IMR-90 (cell line): Measurements from ENCODE around the gene TNNI2. TPM values are rescaled to one million over a fixed set of nuclear protein-coding genes. Genes with fewer than 3 reads are reported as not detected.
A peak's percentile ranks its signal among the peaks of the same experiment; 100 is the strongest.

Experiments used
- ATAC-seq: fragments of 200-7000 bp; cut with Tn5 transposase; 2 replicates; pipeline ENCODE4 v1.9.1; 2020; ENCODE audit warnings: low read depth, mild to moderate bottlenecking, moderate library complexity
- BruUV-seq: library from RNA; stranded (reverse); fragments of 400-500 nt; replicated peaks from 2 replicates; lab custom pipeline; 2021; lab: Mats Ljungman, UMichigan
- CTCF ChIA-PET: fragments of 300-600 bp; formaldehyde crosslinking; extraction: SDS; loops from one replicate; lab custom pipeline; 2021; ENCODE audit warnings: antibody characterized with exemption; lab: Yijun Ruan, JAX
- POLR2A ChIA-PET: fragments of 300-600 bp; sonication (Branson Sonifier 250); formaldehyde crosslinking; loops from one replicate; lab custom pipeline; 2022; ENCODE audit warnings: antibody characterized with exemption; ENCODE audit not compliant: unreplicated experiment; lab: Charles Lee
- DNase-seq: peaks from one replicate; pipeline ENCODE4 v3.0.0; 2013
- H2AFZ ChIP-seq: replicated peaks from 2 replicates; pipeline ENCODE3; 2013; ENCODE audit warnings: low read length, mild to moderate bottlenecking; ENCODE audit not compliant: poor library complexity
- H2AK5ac ChIP-seq: 2 replicates; pipeline ENCODE4 v1.6.1; 2013; ENCODE audit warnings: low read depth, low read length, inconsistent platforms
- H2AK9ac ChIP-seq: replicated peaks from 2 replicates; pipeline ENCODE3; 2013; ENCODE audit warnings: mild to moderate bottlenecking, low read depth, low read length, moderate library complexity; ENCODE audit not compliant: poor library complexity
- H2BK120ac ChIP-seq: 2 replicates; pipeline ENCODE4 v1.6.1; 2013; ENCODE audit warnings: low read depth, low read length, inconsistent platforms
- H2BK15ac ChIP-seq: 3 replicates; pipeline ENCODE4 v1.6.1; 2013; ENCODE audit warnings: low read depth, low read length, inconsistent platforms
- H2BK20ac ChIP-seq: 2 replicates; pipeline ENCODE4 v1.6.1; 2013; ENCODE audit warnings: low read depth, mild to moderate bottlenecking, inconsistent platforms, low read length, moderate library complexity
- H2BK5ac ChIP-seq: 2 replicates; pipeline ENCODE4 v1.6.1; 2013; ENCODE audit warnings: mild to moderate bottlenecking, low read depth, low read length, inconsistent platforms; ENCODE audit not compliant: poor library complexity, severe bottlenecking
- H3K14ac ChIP-seq: replicated peaks from 2 replicates; pipeline ENCODE4 v1.6.1; 2013; ENCODE audit warnings: low read depth, low read length, inconsistent platforms
- H3K18ac ChIP-seq: 2 replicates; pipeline ENCODE4 v1.6.1; 2013; ENCODE audit warnings: low read depth, low read length, control low read depth
- H3K23ac ChIP-seq: 2 replicates; pipeline ENCODE4 v1.6.1; 2013; ENCODE audit warnings: low read depth, low read length, inconsistent platforms
- H3K27ac ChIP-seq: 2 replicates; pipeline ENCODE4 v1.5.1; 2013; ENCODE audit warnings: mild to moderate bottlenecking, control low read depth, low read length; ENCODE audit not compliant: insufficient read depth
- H3K27me3 ChIP-seq: 2 replicates; pipeline ENCODE4 v1.6.1; 2013; ENCODE audit warnings: low read length; ENCODE audit not compliant: control insufficient read depth, insufficient read depth
- H3K36me3 ChIP-seq: 2 replicates; pipeline ENCODE4 v1.6.1; 2013; ENCODE audit warnings: low read length, mixed read lengths; ENCODE audit not compliant: control insufficient read depth, insufficient read depth
- H3K4ac ChIP-seq: 2 replicates; pipeline ENCODE4 v1.6.1; 2013; ENCODE audit warnings: low read depth, low read length, inconsistent platforms
- H3K4me1 ChIP-seq: 2 replicates; pipeline ENCODE4 v1.6.1; 2013; ENCODE audit warnings: low read length, mixed read lengths; ENCODE audit not compliant: control insufficient read depth, insufficient read depth
- H3K4me2 ChIP-seq: 2 replicates; pipeline ENCODE4 v1.6.1; 2013; ENCODE audit warnings: low read depth, mild to moderate bottlenecking, control low read depth, low read length, moderate library complexity
- H3K4me3 ChIP-seq: 2 replicates; pipeline ENCODE4 v1.5.1; 2013; ENCODE audit warnings: low read depth, mild to moderate bottlenecking, control low read depth, low read length, moderate library complexity; ENCODE audit not compliant: insufficient read depth
- H3K56ac ChIP-seq: 2 replicates; pipeline ENCODE4 v1.6.1; 2013; ENCODE audit warnings: low read length, inconsistent platforms; ENCODE audit not compliant: insufficient read depth; ENCODE audit errors: extremely low read depth
- H3K79me1 ChIP-seq, 2 experiments: 2 replicates each; pipeline ENCODE4 v1.6.1; 2013; ENCODE audit warnings: low read length in 2 of 2, inconsistent platforms in 1 of 2, low read depth in 1 of 2
- H3K9ac ChIP-seq: 2 replicates; pipeline ENCODE4 v1.6.1; 2013; ENCODE audit warnings: low read depth, low read length, control low read depth
- H3K9me1 ChIP-seq: 2 replicates; pipeline ENCODE4 v1.6.1; 2013; ENCODE audit warnings: low read length, inconsistent platforms; ENCODE audit not compliant: insufficient read depth
- H3K9me3 ChIP-seq: 2 replicates; pipeline ENCODE4 v1.6.1; 2013; ENCODE audit warnings: low read length; ENCODE audit not compliant: control insufficient read depth, insufficient read depth
- H4K20me1 ChIP-seq: 2 replicates; pipeline ENCODE4 v1.6.1; 2013; ENCODE audit warnings: low read length, inconsistent platforms; ENCODE audit not compliant: insufficient read depth
- H4K5ac ChIP-seq: 2 replicates; pipeline ENCODE4 v1.6.1; 2013; ENCODE audit warnings: mild to moderate bottlenecking, low read depth, low read length, control low read depth
- H4K8ac ChIP-seq, 2 experiments: 2 replicates each; pipeline ENCODE4 v1.6.1; 2013; ENCODE audit warnings: low read depth in 2 of 2, low read length in 2 of 2, control low read depth in 1 of 2, inconsistent platforms in 1 of 2
- H4K91ac ChIP-seq: 2 replicates; pipeline ENCODE4 v1.6.1; 2013; ENCODE audit warnings: low read depth, low read length, inconsistent platforms; ENCODE audit not compliant: insufficient read depth
- BHLHE40 ChIP-seq: fragments of 150-350 bp; IDR thresholded peaks from 2 replicates; pipeline ENCODE4 v1.6.1; 2016; ENCODE audit warnings: mild to moderate bottlenecking, low read depth, low read length
- CHD1 ChIP-seq: IDR thresholded peaks from 2 replicates; pipeline ENCODE4 v1.6.1; 2012; ENCODE audit warnings: low read depth, low read length, improper control_type of control experiment
- CTCF ChIP-seq: conservative IDR thresholded peaks from 2 replicates; pipeline ENCODE4 v1.5.1; 2012; ENCODE audit warnings: mild to moderate bottlenecking, low read depth, low read length, improper control_type of control experiment
- ELK1 ChIP-seq: fragments of 150-350 bp; IDR thresholded peaks from 2 replicates; pipeline ENCODE4 v1.6.1; 2016; ENCODE audit warnings: low read depth, mild to moderate bottlenecking, low read length, moderate library complexity, borderline replicate concordance
- FOS ChIP-seq: fragments of 150-350 bp; IDR thresholded peaks from 2 replicates; pipeline ENCODE4 v1.6.1; 2016; ENCODE audit warnings: low read depth, low read length
- MAFK ChIP-seq: IDR thresholded peaks from 2 replicates; pipeline ENCODE4 v1.6.1; 2012; ENCODE audit warnings: low read depth, low read length, improper control_type of control experiment
- MAZ ChIP-seq: IDR thresholded peaks from 2 replicates; pipeline ENCODE4 v1.6.1; 2012; ENCODE audit warnings: low read depth, mild to moderate bottlenecking, low read length, improper control_type of control experiment, moderate library complexity, borderline replicate concordance
- MXI1 ChIP-seq: IDR thresholded peaks from 2 replicates; pipeline ENCODE4 v1.6.1; 2012; ENCODE audit warnings: low read depth, mild to moderate bottlenecking, low read length, moderate library complexity, borderline replicate concordance
- NFE2L2 ChIP-seq: fragments of 150-350 bp; IDR thresholded peaks from 2 replicates; pipeline ENCODE4 v1.6.1; 2016; ENCODE audit warnings: low read depth, mild to moderate bottlenecking, low read length
- POLR2A ChIP-seq: IDR thresholded peaks from 2 replicates; pipeline ENCODE4 v1.6.1; 2012; ENCODE audit warnings: mild to moderate bottlenecking, low read depth, low read length
- RAD21 ChIP-seq: IDR thresholded peaks from 2 replicates; pipeline ENCODE4 v1.6.1; 2012; ENCODE audit warnings: low read length, improper control_type of control experiment
- RCOR1 ChIP-seq: IDR thresholded peaks from 2 replicates; pipeline ENCODE4 v1.6.1; 2012; ENCODE audit warnings: mild to moderate bottlenecking, low read length, improper control_type of control experiment; ENCODE audit not compliant: insufficient replicate concordance
- RFX5 ChIP-seq: IDR thresholded peaks from 2 replicates; pipeline ENCODE4 v1.8.0; 2012; ENCODE audit warnings: low read depth, mild to moderate bottlenecking, low read length, moderate library complexity
- dilution Hi-C: fragments of 300-500 bp; cut with HindIII; formaldehyde crosslinking; loops from one replicate; pipeline ENCODE4 v1.14.3; 2018; ENCODE audit warnings: low sequenced_read_pairs; ENCODE audit not compliant: unreplicated experiment
- in situ Hi-C: fragments of 300-500 bp; cut with MboI; formaldehyde crosslinking; loops from 3 replicates; pipeline ENCODE4 v1.14.3; 2019; ENCODE audit warnings: low sequenced_read_pairs, inconsistent platforms, mixed read lengths
- intact Hi-C: fragments of 100-400 bp; cut with micrococcal nuclease; formaldehyde crosslinking; loops from 2 replicates; pipeline ENCODE4 v1.10.0; 2022
- polyA plus RNA-seq, 3 experiments: library from polyadenylated mRNA; depleted of rRNA; stranded (reverse); fragments of >200 nt; gene quantifications; 2 replicates each; pipeline ENCODE4 v1.2.3, GENCODE V29; 2012; ENCODE audit warnings: low replicate concordance in 1 of 3
- total RNA-seq: library from RNA; depleted of rRNA; stranded (reverse); fragments of >200 nt; gene quantifications from 2 replicates; pipeline ENCODE4 v1.2.3, GENCODE V29; 2012

TNNI2 gene
- total and polyA plus RNA-seq, 2 of the 4 experiments (the other 2 are of a cell fraction), result not detected

GRCh38 chr11:1820463-1821325 is 18.1 kb upstream of the TNNI2 start (continued):
- TF ChIP-seq MXI1, result no peak
- TF ChIP-seq POLR2A, result no peak

- DNase-seq, result no peak
- H3K18ac ChIP-seq, result no peak overlapping the region
- peaks cover 16% of the 10 kb centered on the region for H3K27me3 ChIP-seq
- no peaks in the 10 kb centered on the region for H4K20me1 ChIP-seq
- H3K9me3 ChIP-seq, result peaks cover 13% of the 10 kb centered on the region
- H2AFZ ChIP-seq, result no peak overlapping the region
- H4K8ac ChIP-seq, result no peak overlapping the region
- no peak overlapping the region for H3K9ac ChIP-seq
- no peak overlapping the region for H3K14ac ChIP-seq
- H4K5ac ChIP-seq, result no peak overlapping the region
- no peak overlapping the region for H3K4me3 ChIP-seq
- H2AK5ac ChIP-seq, result no peak overlapping the region
- H3K23ac ChIP-seq, result no peak overlapping the region
- ATAC-seq, result no peak
- H3K9me1 ChIP-seq, result no peaks in the 10 kb centered on the region
- H3K4me1 ChIP-seq, result no peaks in the 10 kb centered on the region
- BruUV-seq, result no TSS peak
- H4K91ac ChIP-seq, result no peak overlapping the region
- intact Hi-C loops (no loop called here), in situ Hi-C loops (loop anchor here (5.0 kb wide), 1 partner anchor 124 kb away; the partner anchor contains the start of gene KRTAP5-6), dilution Hi-C loops (no loop called here)
- H2BK15ac ChIP-seq, result no peak overlapping the region
- H3K4me2 ChIP-seq, result no peak overlapping the region
- H2BK5ac ChIP-seq, result peak overlapping the region; percentile 35
- POLR2A ChIA-PET, result no interaction called here
- no peak overlapping the region for H3K4ac ChIP-seq
- CTCF ChIA-PET, result no interaction called here
- H2BK120ac ChIP-seq, result no peak overlapping the region
- no peaks in the 10 kb centered on the region for H3K36me3 ChIP-seq
- H3K79me1 ChIP-seq, result no peaks in the 10 kb centered on the region
- H2BK20ac ChIP-seq, result no peak overlapping the region
- no peak overlapping the region for H3K27ac ChIP-seq
- H3K56ac ChIP-seq, result no peak overlapping the region
- no peak overlapping the region for H2AK9ac ChIP-seq
- TF ChIP-seq BHLHE40 (no peak), POLR2A (no peak), RFX5 (no peak), MXI1 (no peak), RAD21 (no peak), MAZ (no peak), RCOR1 (no peak), NFE2L2 (no peak), ELK1 (no peak), MAFK (no peak), CHD1 (no peak), FOS (no peak), CTCF (no peak)
Observed at GRCh38 chr11:1821562-1821961, 17.2 kb upstream of the TNNI2 start.
